GM20431 (cell line): ENCODE measurements around the gene LIMS2.

Experiments used
- in situ Hi-C: fragments of 300-500 bp; cut with MseI, MboI; formaldehyde crosslinking; loops from one replicate; pipeline ENCODE4 v1.15.0; 2020; ENCODE audit warnings: low sequenced_read_pairs; ENCODE audit not compliant: unreplicated experiment

The LIMS2 gene, protein sequence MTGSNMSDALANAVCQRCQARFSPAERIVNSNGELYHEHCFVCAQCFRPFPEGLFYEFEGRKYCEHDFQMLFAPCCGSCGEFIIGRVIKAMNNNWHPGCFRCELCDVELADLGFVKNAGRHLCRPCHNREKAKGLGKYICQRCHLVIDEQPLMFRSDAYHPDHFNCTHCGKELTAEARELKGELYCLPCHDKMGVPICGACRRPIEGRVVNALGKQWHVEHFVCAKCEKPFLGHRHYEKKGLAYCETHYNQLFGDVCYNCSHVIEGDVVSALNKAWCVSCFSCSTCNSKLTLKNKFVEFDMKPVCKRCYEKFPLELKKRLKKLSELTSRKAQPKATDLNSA

DNA sequence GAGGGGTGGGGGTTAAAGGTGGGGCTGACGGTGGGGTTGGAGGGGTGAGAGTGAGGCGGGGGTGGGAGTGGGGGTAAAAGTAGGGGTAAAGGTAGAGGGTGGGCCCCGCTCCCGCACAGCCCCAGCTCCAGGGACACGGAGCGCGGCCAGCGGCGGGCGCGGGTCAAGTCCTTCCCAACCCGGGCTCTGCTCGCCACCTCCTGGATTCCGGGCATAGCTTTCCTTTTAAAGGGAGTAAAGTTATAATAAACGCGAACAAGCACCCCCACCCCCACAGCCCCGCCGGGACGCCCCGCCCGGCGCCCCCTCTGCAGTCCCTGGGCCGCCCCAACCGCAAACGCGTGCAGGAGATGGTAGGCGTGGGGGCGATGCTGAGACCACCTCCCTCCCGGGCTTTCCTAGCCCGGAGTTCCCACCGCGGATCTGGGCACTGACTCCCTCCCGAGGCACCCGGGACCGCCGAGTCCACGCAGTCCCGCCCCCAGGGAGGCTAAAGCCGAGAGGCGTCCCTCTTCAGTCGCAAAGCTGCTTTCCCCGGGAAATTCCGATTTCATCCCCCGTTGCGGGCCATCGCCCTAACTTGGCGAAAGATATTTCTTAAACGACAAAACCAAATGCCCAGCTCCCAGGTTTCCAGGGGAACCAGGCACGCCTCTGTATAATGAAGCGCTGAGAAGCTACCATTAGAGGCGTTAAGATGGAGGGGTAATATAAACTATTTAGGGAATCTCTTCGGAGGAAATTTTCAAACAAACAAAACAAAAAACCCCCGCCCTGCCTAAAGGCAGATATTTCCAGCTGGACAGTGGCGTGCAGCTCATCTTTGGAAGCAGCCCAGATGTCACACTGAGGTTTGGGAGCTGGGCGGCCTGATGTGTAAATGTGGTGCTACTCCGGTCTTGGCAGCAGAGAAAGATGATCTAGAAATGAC, at the start of gene LIMS2:
LIMS2 (minus strand) TSS at position 200 of the 931 bp plus-strand sequence. CDS start 506 bp downstream, outside the sequence.
- in situ Hi-C loops = no loop called here

DNA sequence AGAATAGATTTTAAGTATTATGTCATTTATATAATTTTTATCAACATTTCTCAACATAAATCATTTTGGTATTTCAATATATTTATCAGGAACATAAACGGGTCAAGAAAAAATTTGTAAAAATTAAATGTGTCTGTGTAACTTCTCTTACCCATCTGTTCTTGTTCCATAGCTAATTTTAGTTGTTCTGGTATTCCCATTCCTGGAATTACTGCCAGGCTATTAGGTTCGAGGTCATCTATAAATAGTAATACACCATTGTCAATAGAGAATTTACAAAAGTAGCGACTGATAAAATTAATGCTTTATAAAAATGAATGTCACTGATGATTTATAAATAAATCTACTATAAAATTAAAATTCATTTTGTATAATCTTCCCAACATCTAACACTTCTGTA, 47.5 kb upstream of the LIMS2 start:
- in situ Hi-C loops = no loop called here

DNA sequence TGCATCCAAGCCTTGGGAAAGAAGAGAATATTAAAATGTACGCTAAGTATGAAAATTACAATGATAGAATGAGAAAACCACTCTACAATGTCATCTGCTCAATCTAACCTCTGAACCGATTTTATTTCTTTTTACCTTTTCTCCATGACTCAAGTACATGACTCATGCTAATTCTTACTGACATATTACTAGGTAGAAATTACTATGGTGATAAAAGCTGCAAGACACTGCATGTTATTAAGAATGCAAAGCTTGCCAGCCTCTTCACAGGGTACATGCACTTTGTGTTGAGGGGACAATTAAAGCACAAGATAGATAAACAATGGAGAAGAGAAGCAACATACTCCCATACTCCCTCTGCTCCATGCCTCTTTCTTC, 46.6 kb upstream of the LIMS2 start:
- in situ Hi-C loops = no loop called here

DNA sequence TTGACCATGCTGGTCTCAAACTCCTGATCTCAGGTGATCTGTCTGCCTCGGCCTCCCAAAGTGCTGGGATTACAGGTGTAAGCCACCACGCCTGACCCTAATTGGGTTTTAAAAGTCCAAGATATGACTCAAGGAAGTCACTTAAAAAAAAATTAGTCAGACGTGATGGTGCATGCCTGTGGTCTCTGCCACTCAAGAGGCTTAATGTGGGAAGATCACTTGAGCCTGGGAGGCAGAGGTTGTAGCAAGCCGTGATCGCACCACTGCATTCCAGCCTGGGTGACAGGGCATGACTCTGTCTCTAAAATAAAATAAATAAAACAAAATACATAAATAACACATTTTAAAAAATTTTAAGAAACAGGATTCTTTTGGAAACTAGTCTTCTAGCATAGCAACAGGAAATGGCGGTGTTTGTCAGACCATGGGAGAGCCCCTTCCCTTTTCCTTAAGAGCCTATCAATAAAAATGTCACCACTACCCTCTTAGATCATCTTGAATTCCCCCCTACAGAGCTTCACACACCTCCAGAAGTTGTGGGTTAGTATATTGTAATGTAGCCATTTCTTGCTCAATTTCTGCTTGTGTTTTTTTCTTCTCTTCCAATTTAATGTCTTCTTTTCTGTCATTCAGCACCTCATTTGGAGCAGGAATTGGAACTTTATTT, 46.1 kb upstream of the LIMS2 start:
- in situ Hi-C loops = no loop called here

DNA sequence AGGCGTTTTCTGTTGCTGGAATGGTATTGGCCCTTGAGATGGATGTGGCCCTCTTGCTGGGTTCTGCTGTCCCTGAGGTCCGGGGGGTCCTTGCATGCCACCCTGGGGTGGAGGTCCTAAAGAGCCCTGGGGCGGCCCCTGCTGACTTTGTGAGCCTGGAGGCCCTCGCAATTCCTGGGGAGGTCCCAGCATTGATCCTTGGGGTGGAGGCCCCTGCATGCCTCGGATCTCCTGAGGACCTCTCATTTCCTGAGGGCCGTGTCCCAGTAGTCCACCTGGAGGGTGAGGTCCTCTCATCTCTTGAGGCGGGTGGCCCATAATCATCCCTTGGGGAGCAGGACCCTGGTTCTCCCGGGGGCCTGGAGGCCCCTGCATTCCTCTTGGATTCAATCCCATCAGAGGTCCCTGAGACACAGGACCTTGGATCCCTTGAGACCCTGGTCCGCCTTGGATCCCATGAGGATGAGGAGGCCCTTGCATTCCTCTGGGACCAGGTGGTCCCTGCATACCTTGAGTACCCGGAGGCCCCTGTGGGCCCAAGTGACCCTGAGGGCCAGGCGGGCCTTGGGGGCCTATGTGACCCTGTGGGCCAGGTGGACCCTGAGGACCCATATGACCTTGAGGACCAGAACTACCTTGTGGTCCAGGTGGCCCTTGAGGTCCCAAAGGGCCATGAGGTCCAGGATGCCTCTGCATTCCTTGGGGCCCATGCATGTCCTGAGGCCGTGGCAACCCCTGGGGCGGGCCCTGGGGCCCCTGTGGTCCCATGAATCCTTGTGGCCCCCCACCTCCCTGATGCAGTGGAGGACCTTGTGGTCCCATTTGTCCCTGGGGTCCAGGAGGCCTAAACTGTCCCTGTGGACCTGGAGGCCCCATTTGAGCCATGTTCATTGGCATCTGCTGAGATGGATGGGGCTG, 44.2 kb upstream of the LIMS2 start:
- in situ Hi-C loops = no loop called here

DNA sequence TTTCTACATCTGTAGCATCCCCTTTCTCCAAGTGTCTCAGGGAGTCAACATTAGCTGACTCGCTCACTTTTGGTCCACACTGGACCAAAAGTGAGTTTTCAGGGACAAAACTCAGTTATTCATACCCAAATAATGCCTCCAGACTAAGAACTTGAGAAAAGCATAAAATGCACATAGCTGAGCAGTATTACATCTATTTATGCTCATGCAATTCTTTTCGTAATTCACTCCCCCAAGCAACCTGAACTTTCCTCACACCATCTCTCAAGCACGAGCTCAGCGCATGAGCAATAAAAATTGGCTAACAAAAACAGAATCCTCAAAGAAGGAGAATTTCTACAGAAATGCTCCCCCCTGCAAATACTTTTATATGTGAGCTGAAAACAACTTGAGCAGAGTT, 42.9 kb upstream of the LIMS2 start:
- in situ Hi-C loops = no loop called here

DNA sequence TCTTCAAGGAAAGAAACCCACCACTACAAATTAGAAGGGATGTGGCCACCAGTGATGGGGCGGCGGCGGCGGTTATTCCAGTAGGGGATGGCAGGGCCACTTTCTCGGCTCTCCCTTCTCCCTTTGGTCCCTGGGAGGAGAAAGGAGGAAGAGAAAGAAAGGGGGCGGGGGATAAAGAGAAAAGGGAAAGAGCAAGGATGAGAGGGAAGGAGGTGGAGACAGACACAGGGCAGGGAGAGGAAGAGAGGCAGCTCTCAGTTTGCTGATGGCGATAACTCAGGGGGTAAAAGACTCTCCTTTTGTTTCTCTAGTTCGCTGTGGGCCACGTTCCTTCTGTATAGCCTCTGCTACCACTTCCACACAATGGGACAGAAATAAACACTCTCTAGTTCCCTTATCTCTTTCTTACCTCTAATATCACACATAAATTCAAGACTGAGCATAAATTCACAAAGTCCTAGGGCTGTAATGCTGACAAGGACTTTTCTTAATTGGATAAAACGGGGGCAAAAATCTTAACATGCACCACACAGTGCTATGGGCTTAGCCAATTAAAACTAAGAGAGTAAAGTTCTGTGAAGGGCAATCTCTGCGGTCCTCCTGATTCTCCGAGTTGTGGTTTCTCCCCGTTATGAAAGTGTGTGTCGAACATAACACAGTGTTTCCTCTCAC, 40.6 kb upstream of the LIMS2 start:
- in situ Hi-C loops = no loop called here

DNA sequence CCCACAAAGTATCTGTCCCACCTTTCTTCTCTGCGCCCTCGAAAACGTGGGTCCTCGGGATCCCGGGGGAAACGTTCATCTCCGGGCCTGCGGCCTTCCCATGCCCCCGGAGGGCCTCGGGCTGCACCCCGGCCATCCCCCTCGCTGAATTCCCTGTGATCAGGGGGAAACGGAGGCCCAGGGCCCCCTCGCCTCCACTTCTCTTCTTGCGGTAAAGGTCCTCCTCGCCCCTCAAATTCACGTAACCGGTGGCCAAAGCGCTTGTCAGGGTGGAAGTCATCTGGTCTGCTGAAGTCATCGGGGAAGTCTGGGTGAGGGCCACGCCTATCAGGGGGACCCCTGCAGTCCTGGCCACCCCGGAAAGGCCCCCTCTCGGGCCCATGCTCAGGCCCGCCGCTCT, 38.2 kb upstream of the LIMS2 start:
- in situ Hi-C loops = no loop called here

DNA sequence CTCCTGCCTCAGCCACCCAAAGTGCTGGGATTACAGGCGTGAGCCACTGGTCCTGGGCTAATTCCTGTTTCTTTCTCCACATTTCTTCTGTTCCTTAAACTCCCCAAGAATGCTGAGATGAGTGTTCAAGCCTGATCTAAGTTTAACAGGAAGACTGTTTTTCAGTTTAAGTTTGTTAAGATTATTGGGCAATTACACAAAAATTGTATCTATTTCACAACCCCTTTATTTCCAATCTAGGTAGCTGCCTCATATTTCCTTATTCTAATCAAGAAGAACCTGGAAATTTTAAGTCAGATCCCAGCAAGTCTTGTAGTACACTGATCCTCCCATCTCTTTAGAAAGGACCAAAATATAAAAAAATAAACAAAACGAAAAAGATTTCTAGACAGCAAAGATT, 37.7 kb upstream of the LIMS2 start:
- in situ Hi-C loops = no loop called here

DNA sequence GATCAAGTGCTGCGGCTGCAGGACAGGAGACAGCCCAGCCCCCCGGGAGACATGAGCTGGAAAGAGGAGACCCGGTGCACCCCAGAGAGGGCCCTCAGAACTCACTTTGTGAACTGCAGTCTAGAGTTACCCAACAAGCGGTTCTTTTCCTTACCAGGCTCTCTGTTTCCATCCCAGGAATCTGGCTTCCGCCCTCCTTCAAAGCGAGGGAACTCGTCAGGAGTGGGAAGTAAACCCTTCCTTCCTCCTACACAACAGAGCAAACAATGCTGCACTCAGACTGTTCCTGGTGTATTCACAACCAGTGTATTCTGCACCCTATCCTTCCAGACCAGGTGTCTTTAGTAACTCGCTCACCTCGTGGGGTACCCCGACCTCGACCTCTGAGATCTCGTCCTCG, 34.0 kb upstream of the LIMS2 start:
- in situ Hi-C loops = no loop called here

DNA sequence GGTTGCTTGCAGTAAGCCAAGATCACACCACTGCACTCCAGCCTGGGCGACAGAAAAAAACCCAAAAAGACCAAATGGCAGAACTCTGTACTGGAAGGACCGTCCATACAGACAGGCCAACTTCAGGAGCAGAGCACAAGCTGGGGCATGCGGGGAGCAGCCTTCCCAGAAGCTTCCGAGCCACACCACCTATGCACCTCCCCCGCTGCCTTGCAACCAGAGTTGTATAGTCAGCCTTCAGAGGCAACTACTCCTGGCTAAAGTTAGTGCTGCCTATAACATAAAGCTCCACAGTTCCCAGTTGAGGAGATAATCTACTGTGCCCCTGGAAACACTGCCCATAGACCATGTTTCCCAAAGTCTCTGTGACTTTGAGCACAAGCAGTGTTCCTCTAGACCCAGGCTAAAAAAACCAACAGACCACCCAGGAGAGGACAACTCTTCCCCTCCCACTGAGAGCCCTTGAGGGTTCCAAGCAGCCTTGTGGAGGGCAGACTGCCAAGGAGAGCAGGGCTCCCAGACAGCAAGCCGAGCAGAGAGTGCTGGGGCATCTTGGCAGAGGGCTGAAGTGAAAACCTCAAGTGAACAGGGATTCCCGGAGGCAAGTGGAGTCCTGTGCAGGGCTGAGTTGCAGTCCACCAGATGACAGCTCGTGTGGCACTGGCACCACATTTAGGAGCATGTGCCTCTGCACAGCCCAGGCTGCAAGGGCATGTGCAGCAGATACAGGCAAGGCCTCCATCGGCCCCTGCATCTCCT, 32.7 kb upstream of the LIMS2 start:
- in situ Hi-C loops = no loop called here

DNA sequence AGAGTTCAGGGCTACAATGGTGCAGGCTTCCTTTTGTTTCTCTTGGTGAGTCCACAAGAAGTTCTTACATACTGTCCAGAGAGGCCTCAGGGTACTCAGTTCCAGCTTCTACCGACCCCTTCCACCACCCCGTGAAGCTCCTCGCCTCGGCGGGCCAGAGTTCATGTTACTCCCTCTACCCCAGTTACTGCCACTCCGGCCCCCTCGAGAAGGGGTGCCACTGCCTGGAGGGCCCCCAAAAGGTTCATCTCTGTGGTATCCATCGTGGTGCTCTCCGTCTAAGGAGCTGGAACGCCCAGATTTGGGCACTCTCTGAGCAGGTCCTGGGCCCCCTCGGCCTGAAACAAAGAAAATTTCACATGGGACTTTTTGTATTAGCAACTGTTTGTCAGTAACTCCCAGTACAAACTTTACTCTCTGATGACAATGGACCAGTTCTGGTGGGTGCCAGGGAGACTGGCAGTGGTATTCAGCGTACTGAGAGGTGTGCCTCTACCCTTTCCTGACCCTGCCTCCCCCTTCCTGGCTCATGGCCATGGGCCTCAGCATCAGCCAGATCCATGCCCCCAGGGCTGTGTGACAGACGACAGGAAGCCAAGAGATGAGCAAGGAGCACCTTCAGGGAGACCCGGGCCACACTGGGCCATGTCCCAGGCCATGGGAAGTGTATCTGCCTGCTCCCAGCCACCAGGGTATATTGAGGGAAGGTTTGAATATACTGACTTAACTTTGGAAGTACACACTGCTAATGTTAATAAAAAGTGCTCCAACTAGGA, 31.1 kb upstream of the LIMS2 start:
- in situ Hi-C loops = no loop called here

DNA sequence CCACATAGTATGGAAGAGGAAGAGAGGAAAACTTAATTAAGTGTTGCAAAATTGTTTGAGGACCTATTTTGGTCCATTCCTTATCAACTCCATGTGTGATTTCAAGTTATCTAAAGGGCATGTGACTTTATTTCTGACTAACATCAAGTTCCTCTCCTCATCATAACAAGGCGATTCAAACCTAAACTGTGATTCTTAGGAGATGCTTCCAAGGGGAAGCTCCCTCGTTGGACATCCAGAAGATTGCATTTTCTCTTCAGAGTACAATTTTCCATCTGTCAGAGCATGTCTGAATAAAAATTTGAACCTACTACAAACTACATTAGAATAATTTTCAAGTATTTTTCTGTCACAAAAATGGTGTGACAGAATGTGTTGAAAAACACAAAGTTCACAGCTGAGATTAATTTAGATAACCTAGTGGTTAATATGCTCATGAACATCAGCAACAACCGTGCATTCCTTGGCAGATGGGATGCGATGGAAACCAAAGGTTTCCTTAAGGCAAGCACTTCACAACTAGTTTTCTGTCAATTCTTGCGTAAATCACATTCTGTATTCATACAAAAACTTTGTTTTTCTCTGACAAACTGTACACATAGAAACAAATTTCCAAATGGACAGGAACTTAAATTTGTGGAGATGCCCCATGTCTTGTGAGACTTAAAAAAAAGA, 30.2 kb upstream of the LIMS2 start:
- in situ Hi-C loops = no loop called here

DNA sequence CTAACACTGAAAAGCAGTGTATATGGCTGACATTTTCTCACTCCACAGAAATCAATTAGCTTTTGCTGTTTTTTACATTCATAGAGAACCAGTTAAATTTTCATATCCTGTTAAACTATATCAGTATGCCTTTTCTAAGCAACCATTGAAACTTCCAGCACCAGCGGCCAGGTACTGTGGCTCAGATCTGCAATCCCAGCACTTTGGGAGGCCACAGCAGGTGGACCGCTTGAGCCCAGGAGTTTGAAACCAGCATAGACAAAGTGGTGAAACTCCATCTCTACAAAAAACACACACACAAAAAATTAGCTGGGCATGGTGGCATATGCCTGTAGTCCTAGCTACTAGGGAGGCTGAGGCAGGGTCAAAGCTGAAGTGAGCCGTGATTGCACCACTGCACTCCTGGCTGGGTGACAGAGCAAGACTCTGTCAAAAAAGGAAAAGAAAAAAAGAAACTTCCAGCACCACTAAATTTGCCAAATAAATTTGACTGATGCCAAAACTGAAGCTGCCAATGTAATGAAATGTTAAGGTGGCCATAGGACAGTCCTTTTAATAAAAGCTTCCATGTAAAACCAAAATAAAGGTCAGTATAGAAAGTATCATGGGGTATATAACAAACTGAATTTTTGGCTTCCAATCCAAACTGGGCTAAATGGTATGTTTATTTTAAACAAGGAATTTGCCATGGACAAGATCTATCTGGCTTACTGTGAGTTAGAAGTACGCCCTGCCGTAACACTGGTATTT, 29.5 kb upstream of the LIMS2 start:
- in situ Hi-C loops = no loop called here

DNA sequence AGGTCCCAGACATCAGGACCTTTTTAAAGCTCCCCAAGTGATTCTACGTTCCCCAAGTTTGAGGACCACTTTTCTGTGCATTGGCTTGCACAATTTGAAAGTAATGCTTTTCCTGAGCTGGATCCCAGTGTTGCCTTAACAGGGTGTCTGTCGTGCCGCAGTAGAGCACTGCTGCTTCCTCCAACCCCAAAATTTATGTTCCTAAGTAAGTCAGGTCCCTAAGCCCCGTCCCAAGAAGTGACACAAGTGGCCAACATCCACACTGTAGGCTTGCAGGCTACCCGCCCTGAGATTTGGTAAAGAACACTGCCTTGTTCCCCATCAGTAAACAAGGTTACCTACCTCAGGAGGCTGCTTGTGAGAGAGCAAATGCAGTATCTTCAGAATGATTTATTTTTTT, 28.0 kb upstream of the LIMS2 start:
- in situ Hi-C loops = no loop called here

DNA sequence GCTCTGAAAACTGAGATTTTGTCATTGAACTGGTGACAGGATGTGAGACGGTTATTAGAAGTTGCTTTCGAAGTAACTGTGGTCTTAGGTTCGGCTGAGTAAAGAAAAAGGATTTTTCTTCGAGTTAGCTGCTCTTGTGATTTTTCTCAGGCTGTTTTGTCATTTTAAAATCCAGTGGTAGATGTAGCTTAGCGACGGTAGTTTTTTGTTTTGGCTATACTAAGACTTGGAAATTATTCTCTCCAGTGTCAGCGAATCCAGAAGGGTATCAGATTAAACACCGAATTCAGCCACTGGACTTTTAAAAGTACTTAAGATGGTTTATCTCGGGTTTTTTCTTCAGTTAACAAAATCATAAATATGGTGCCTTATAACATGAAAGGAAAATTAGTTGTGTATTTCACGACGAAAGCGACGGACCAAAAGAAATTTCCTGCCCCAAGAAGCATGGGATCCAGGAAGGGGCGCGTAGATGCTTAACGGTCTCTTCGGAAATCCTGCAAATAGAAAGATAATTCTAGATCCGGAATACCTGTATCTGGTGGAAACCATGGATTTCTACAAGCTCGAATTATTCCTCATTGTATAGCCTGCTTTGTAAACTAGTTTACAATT, 27.2 kb upstream of the LIMS2 start:
- in situ Hi-C loops = no loop called here
